GM18870 (cell line): ENCODE results near the gene TMEM119.

Source experiments
- ATAC-seq: cut with Tn5 transposase; IDR thresholded peaks from one replicate; pipeline ENCODE4 v1.9.1; 2021; ENCODE audit warnings: moderate library complexity; ENCODE audit not compliant: unreplicated experiment

TMEM119 gene

DNA sequence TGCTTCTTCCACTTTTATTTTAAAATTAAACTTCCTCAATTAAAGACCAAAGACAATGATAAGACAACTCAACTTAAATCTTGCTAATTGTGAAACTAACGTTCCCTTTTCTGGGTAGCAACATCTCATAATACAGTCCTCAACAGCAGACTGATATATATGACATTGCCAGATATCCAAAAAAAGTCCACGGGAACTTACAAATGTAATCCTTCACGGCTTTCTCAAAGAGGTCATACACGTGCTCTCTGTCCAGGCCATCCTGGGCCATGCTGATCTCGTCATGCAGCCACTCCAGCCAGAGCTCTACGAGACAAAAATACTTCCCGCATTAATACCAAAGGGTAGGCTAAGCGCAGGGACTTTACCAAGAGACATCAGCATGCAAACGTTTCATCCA is 50.2 kb downstream of the TMEM119 start:
- no peak for ATAC-seq

DNA sequence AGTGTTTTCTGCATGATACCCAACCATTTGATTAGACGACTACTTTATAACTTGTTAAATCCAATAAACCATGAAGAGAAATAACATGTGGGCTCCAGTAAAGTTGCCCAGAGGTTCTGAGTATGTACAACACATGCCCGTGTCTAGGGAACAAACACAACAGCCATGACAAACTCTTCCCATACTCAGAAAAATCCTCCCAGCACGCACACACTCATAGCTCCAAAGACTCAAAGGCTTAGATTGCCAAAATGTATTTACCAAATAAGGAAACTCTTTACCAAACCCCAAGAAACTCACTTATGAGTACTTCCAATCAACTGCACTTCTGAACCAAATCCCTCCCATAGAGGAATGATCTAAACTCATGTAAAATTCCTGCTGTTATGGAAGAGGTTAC is 54.2 kb downstream of the TMEM119 start:
- ATAC-seq: no peak

DNA sequence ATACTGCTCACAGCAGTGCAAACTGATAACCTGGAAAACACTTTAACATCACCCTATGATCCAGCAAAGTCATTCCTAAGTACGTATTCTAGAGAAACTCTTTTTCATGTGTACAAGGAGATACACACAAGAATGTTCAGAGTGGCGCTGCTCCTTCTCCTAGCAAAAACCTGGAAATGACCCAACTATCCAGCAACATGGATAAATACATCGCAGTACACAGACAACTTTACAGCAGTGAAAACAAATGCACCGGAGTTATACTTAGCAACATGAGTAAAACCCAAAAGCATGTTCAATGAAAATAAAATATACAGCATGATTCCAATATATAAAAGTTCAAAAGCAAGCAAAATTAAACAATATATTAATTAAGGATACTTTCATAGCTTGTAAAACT is 55.6 kb downstream of the TMEM119 start:
- no peak for ATAC-seq
